ENCODE results near the gene DTX1. TPM values are rescaled to one million over a fixed set of nuclear protein-coding genes. Genes with fewer than 3 reads are reported as not detected.

DTX1 gene
- total and polyA plus RNA-seq, 3 donors from 2014 or later: 15.0 to 26.9 (median 22.8) TPM

- DNase-seq: peak; percentile 76
- Histone ChIP-seq H3K9me3 (no peaks in the 10 kb centered on the region), H3K36me3 (ENCODE audit: low read depth, missing control alignments) (no peaks in the 10 kb centered on the region), H3K27ac (peak overlapping the region; percentile 9 to 80), H3K4me1 (peaks cover 59% of the 10 kb centered on the region), H3K4me3 (no peak overlapping the region), H3K27me3 (no peaks in the 10 kb centered on the region)
- 62% methylated on average over 6 to 11 of the region's 11 CpGs for WGBS, 2 donors
- intact Hi-C loops (cut with DNase I; ENCODE audit: low total_unique reads): no loop called here
- TF ChIP-seq CTCF (IDR thresholded peaks at IDR 0.05) (no peak), POLR2A (IDR thresholded peaks at IDR 0.05) (no peak)
Observed at GRCh38 chr12:113083863-113084435, 27.4 kb downstream of the DTX1 start.

- intact Hi-C loops (cut with DNase I; ENCODE audit: low total_unique reads): no loop called here
- no peak for TF ChIP-seq POLR2A (IDR thresholded peaks at IDR 0.05)
- no peak for TF ChIP-seq CTCF (IDR thresholded peaks at IDR 0.05)
- no peaks in the 10 kb centered on the region for H3K36me3 ChIP-seq (ENCODE audit: low read depth, missing control alignments)
- 41 to 45% methylated on average over 17 of the region's 17 CpGs for WGBS, 2 donors
- peaks cover 42% of the 10 kb centered on the region for H3K4me1 ChIP-seq
- H3K27me3 ChIP-seq: no peaks in the 10 kb centered on the region
- H3K27ac ChIP-seq: peak overlapping the region in 1 of 2 donors; percentile 30
- no peak overlapping the region for H3K4me3 ChIP-seq
- peak; percentile 43 for DNase-seq
- H3K9me3 ChIP-seq: no peaks in the 10 kb centered on the region
Observed at GRCh38 chr12:113086249-113087164, 30.0 kb downstream of the DTX1 start.

GRCh38 chr12:113087193-113087592 lies 30.7 kb downstream of the DTX1 start:
- Histone ChIP-seq H3K27me3 (no peaks in the 10 kb centered on the region), H3K9me3 (no peaks in the 10 kb centered on the region), H3K27ac (peak overlapping the region in 1 of 2 donors; percentile 30), H3K4me1 (peaks cover 40% of the 10 kb centered on the region), H3K4me3 (no peak overlapping the region), H3K36me3 (ENCODE audit: low read depth, missing control alignments) (no peaks in the 10 kb centered on the region)
- DNase-seq: no peak
- WGBS, 2 donors: 55 to 75% methylated on average over 4 to 5 of the region's 5 CpGs
- TF ChIP-seq POLR2A (IDR thresholded peaks at IDR 0.05) (no peak), CTCF (IDR thresholded peaks at IDR 0.05) (no peak)
- intact Hi-C loops (cut with DNase I; ENCODE audit: low total_unique reads): no loop called here

GRCh38 chr12:113088037-113088436 lies 31.5 kb downstream of the DTX1 start:
- DNase-seq: no peak
- WGBS, 2 donors: 87 to 92% methylated on average over 2 to 3 of the region's 3 CpGs
- H3K27ac ChIP-seq: no peak overlapping the region
- H3K9me3 ChIP-seq: no peaks in the 10 kb centered on the region
- H3K4me1 ChIP-seq: peaks cover 35% of the 10 kb centered on the region
- no peaks in the 10 kb centered on the region for H3K27me3 ChIP-seq
- intact Hi-C loops (cut with DNase I; ENCODE audit: low total_unique reads): no loop called here
- H3K36me3 ChIP-seq (ENCODE audit: low read depth, missing control alignments): no peaks in the 10 kb centered on the region
- no peak for TF ChIP-seq CTCF (IDR thresholded peaks at IDR 0.05)
- no peak for TF ChIP-seq POLR2A (IDR thresholded peaks at IDR 0.05)
- no peak overlapping the region for H3K4me3 ChIP-seq
